ENCODE measurements around the gene KCNIP4.

The KCNIP4 gene

DNA sequence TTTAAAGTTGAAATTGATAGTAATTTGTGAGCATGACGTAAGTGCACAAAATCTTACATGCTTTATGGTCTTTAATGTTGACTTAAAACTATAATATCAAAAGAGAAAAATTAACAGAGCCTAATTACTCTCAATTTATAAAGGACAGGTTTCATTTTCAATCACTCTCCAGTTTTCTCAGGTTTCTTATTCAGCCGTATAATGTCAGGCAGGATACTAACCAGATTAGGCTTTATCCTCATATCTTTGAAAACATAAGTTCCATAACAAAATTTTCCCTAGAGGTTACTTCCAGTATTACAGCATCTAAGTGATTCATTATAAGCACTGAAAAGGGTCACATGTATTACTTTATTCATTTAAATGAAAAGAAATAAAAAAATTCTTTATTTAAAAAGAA is 756.2 kb downstream of the KCNIP4 start:
- no peak for DNase-seq (ENCODE audit: low read depth in 2 of 2)

GRCh38 chr4:21191317-21191716 is 757.3 kb downstream of the KCNIP4 start:
- DNase-seq (ENCODE audit: low read depth in 2 of 2), result no peak

DNA sequence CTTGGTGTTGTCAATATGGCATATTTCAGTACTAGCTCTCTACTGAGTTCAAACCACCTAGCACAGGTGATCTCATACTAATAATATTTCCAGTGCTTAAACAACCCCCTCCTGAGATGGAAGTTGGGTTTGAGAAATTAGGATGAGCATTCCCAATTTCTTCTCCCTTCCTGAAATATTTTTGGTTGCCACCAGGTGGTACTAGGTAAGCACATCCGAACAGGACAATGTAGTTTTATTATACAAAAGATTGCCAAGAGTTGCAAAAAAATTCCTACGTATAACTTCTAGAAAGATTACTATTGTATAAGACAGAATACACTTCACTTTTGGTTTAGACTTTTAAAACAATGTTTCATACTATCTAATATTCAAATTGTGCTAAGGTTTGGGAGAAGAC is 763.8 kb downstream of the KCNIP4 start:
- DNase-seq (ENCODE audit: low read depth in 2 of 2), result no peak

DNA sequence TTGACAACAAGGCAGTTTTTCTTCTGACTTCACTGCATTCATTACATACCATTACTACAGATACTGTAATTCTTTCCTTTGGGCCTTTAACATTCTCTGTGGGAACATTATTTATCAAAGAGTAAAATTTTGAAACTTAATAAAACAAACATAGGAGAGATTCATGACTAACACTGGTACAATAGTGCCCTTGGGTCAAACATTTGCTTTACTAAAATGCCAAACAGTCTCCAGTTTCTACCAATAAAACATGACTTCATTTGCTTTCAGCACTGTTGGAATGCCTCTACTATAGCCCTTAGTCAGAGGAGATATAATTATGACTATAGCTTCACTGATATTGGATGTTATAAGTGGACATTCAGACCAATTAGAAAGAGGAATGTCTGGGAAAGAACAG is 766.9 kb downstream of the KCNIP4 start:
- no peak for DNase-seq (ENCODE audit: low read depth in 2 of 2)

GRCh38 chr4:21177871-21178270 is 770.7 kb downstream of the KCNIP4 start:
- DNase-seq (ENCODE audit: low read depth in 2 of 2), result no peak

DNA sequence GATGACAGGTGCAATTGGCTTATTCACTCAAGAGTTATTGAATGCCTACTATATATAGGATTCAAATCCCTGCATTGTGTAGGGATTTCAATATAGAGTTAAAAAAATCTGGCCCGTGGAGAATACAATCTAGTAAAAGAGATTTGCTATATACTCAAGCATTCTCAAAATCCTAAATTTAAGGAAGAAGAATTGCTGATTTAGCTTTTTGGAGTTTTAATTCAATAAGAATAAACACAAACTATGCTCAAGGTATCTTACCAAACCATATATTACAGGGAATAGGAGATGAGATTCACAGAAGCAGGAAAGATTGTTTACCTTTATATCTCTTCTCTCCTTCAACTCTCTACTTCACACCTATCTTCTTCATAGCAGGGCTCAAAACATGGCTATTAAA is 771.5 kb downstream of the KCNIP4 start:
- DNase-seq (ENCODE audit: low read depth in 2 of 2), result no peak

- no peak for DNase-seq (ENCODE audit: low read depth in 2 of 2)
Measured at GRCh38 chr4:21167711-21168110, 780.9 kb downstream of the KCNIP4 start.

- DNase-seq (ENCODE audit: low read depth in 2 of 2), result no peak
Measured at GRCh38 chr4:21155367-21155766, 793.2 kb downstream of the KCNIP4 start.

- DNase-seq (ENCODE audit: low read depth in 2 of 2), result no peak
Measured at GRCh38 chr4:21139327-21139726, 809.2 kb downstream of the KCNIP4 start.

GRCh38 chr4:21136051-21136630 is 812.4 kb downstream of the KCNIP4 start:
- DNase-seq (ENCODE audit: low read depth in 2 of 2), result no peak

- no peak for DNase-seq (ENCODE audit: low read depth in 2 of 2)
Measured at GRCh38 chr4:21134994-21135393, 813.6 kb downstream of the KCNIP4 start.

DNA sequence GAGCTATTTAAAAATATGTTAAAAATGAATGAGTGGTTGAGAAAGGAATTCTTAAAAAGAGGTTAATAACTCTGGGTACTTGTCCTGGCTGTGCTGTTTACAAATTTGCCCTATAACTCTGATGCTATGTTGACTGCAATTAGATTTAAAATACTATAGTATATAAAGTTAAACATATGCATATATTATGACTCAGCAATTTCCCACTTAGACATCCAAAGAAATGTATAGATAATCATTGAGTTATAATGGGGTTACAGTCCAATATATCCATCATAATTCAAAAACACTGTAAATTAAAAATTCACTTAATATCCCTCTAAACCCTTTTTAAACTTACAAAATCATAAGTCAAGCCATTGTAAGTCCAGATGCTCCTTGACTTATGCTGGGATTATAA is 818.0 kb downstream of the KCNIP4 start:
- no peak for DNase-seq (ENCODE audit: low read depth in 2 of 2)

DNA sequence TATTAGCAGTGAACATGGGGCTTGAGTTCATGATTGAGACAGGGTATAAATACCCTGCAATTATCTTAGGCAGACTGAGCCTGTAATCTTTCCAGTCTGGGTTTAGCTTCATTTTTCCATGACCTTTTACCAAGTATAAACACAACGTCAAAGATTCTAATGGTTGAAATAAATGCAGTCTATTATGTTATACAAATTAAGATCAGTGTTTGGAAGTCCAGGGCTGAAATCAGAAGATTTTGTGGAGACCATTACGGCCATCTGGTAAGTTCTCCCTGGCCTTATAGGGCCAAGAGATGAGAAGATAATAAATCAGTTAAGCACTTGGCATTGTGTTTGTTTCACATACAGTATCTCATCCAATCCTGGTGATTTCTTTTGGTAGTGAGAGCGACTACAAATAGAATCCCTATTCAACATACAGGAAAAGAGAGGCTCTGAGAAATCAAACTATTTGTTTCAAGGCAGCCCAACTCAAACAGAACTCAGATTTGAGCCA is 822.5 kb downstream of the KCNIP4 start:
- DNase-seq (ENCODE audit: low read depth in 2 of 2), result no peak

GRCh38 chr4:21118301-21118700 is 830.3 kb downstream of the KCNIP4 start:
- DNase-seq (ENCODE audit: low read depth in 2 of 2), result no peak

- no peak for DNase-seq (ENCODE audit: low read depth in 2 of 2)
Measured at GRCh38 chr4:21117541-21118180, 830.9 kb downstream of the KCNIP4 start.

DNA sequence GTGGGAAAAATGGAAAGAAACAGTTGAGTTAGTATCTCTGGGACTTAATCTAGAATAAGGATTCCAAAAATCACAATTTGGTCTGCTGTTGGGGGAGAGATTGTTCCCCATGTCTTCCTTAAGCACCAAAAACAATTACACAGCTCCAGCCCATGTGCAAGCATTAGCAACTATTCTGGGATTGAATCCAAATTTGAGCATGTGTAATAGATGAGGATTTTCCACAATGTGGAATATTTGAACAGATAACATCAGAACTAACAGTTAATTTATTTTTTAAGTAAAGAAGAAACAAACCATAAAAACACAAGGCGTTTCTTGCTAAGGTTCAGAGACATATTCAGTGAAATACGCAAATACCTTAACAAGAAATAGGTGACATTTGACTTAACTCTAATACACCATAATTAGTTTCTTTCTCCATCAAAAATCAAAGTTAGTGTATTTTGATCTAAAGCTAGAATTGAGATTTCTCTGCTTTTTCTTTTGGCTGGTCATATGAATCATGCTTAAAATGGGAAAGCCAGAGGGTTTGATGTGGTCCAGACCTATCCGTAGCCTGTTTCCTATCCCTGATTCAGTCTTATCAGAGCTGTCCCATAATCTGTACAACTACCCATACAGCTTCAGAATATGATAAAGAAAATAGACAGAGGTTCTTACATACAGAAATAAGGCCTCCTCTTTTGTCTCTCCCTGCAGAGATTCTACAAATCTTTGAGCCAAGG is 834.9 kb downstream of the KCNIP4 start:
- no peak for DNase-seq (ENCODE audit: low read depth in 2 of 2)

DNA sequence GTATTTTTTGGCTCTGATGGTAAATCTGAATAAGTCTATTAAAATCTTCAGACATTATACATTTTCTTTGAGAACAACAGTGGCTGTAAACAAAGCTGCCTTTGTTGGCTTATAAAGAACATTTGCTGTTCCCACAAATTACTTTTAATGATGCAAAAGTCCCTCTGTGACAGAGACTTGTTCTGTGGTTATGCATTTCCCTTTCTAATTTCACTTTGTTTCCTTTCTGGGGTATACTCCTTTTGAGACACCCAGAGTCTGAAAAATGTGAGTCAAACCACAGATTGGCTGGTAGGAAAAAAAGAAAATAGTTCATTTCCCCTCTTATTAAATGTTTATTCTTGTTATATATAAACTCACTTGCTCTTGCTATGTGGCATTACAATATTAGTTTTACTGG is 845.9 kb downstream of the KCNIP4 start:
- no peak for DNase-seq (ENCODE audit: low read depth in 2 of 2)

DNA sequence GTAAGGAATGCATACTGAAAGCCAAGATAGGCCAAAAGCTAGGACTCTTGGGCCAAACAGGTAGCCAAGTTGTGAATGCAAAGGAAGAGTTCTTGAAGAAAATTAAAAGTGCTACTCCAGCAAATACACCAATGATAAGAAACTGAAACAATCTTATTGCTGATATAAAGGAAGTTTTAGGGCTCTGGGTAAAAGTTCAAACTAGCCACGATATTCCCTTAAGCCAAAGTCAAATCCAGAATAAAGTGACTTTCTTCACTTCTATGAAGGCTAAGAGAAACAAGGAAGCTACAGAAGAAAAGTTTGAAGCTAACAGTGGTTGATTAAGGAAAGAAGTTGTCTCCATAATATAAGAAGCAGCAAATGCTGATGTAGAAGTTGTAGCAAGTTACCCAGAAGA is 850.7 kb downstream of the KCNIP4 start:
- DNase-seq (ENCODE audit: low read depth in 2 of 2), result no peak

- DNase-seq (ENCODE audit: low read depth in 2 of 2), result no peak
Measured at GRCh38 chr4:21097026-21097425, 851.5 kb downstream of the KCNIP4 start.

GRCh38 chr4:21092531-21092930 is 856.0 kb downstream of the KCNIP4 start:
- no peak for DNase-seq (ENCODE audit: low read depth in 2 of 2)

- DNase-seq (ENCODE audit: low read depth in 2 of 2), result no peak
Measured at GRCh38 chr4:21090094-21090666, 858.4 kb downstream of the KCNIP4 start.

DNA sequence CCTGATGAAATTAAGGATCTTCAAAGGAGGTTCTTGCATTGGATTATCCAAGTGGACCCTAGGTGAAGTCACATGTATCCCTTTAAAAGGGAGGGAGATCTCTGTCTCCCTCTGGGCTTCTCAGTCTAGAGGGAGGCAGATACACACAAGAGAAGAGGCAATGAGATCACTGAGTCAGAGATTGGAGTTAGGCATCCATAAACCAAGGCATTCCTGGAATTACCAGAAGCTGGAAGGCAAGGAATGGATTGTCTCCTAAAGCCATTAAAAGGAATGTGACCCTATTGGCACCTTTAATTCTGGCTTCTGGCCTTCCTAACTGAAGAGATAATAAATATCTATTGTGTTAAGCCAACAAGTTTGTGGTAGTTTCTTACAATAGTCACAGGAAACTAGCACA is 865.2 kb downstream of the KCNIP4 start:
- DNase-seq (ENCODE audit: low read depth in 2 of 2), result no peak

DNA sequence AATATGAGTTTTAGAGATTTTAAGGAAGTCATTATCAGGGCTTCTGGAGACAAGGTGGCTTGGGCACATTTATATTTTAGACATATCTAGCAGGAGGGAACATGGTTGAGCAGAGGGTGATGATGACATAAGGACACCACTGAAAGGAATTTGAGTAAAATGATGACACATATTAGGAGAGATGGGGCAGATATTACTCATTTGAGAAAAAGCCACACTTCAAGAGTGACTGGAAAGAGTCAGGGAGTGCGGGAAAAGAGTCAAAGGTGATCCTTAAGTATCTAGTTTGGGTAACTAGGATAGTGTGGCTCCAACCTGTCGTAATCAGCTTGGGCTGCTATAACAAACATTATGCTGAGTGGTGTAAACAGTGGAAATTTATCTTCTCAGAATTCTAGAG is 870.6 kb downstream of the KCNIP4 start:
- no peak for DNase-seq (ENCODE audit: low read depth in 2 of 2)

Data from stimulated activated CD4-positive, alpha-beta T cell treated with anti-CD3 and anti-CD28 coated beads, Interleukin-15, amount 100 ng/mL, for 48 hours (primary cell).